Middle frontal gyrus (tissue), 1 donor: Measurements from ENCODE around the gene CACNG4.

Experiments
- DNase-seq: peaks from one replicate; pipeline ENCODE4 v3.0.0-alpha.2; 2015; ENCODE audit warnings: low spot score; ENCODE audit errors: extremely low spot score

CACNG4 gene

DNA sequence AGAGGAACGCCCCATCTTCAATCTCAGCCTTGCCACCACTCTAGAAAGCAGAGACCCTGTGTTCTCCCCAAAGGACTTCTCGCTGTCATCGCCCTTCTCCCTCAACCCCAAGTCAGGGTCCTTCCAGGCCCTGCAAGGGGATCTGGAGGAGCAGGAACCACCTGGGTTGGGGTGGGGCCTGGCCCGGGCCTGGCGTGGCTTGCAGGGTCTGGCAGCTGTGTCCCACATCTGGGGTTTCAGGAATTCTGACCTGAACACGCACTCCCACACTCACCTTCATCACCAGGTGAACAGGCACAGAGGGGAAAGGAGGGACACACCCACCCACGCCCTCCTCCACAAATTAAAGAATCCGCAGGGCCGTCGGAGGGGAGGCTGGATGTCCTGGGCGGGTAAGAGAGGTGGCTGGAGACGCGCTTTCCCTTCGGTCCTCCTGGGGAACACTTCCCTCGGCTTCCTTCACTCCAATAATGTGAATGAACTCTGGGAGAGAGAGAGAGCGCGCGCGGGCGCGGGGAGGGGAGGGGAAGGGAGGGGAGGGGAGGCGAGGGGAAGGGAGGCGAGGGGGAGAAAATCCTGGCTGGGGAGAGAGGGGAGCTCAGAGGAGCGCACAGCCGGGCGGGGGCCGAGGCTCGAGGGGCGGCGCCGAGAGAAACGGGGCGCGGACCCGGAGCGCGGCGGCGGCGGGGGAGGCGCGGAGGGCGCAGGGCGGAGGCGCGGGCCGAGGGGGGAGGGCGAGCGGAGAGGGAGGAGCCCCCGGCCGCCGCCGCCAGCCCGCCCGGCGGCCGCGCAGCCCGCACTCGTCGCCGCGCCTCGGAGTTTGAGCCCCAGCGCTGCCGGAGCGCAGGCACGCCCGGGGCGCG, at the start of gene CACNG4:
TSS of gene CACNG4 (plus strand) at position 799 of the 863 bp plus-strand sequence. CDS start 205 bp downstream, outside the sequence.
- DNase-seq, result no peak

- no peak for DNase-seq
Measured at GRCh38 chr17:66915204-66915611, 49.3 kb upstream of the CACNG4 start.

DNA sequence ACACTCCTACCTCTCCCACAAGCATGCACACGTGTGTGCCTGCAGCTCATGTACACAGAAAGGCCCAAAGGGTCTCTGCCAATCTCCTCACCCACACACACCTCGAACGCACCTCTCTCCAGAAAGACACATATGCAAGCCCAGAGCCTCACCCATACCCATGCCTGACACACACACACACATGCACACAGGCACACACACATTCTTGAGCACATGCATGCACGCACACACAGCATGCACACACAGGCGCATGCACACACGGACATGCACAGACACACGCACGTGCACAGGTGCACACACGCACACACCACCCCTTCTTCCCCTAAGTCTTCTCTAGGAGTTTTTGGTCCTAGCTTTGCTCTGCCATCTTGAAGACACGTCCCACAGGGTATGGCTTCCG, 48.7 kb upstream of the CACNG4 start:
- DNase-seq, result no peak

DNA sequence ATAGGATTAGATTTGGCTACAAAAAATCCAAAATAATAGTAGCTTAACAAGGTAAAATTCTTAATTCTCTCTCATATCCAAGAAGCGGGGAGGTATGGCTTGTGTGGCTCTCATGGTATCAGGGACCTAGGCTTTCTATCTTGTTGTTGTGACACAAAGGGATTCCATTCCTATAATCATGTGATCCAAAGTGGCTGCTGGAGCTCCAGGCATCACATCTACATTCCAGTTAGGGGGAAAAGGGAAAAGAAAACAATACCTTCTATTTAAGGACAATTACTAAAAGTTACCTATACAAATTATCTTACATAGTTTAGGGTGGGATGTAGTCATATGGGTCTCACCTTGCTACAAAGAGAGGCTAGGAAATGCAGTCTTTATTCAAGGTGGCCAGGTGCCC, 47.6 kb upstream of the CACNG4 start:
- DNase-seq, result no peak

- DNase-seq, result no peak
Measured at GRCh38 chr17:66918896-66919295, 45.6 kb upstream of the CACNG4 start.

- DNase-seq, result no peak
Measured at GRCh38 chr17:66920435-66920834, 44.1 kb upstream of the CACNG4 start.

GRCh38 chr17:66920950-66921349, 43.6 kb upstream of the CACNG4 start:
- no peak for DNase-seq

DNA sequence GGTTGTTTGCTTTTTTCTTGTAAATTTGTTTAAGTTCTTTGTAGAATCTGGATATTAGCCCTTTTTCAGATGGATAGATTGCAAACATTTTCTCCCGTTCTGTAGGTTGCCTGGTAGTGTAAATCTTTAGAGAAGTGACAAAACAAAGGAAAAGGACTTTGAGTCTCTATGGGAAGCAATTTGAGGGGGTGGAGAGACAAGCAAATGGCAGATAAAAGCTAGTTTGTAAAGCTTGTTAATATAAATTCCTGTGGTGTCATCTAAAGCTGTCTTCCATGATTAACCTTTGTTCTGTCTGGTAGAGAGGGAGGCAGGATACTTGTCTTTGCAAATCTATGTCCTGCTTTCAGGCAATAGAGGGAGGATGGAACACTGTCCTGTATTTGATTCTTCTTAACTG, 40.6 kb upstream of the CACNG4 start:
- no peak for DNase-seq

DNA sequence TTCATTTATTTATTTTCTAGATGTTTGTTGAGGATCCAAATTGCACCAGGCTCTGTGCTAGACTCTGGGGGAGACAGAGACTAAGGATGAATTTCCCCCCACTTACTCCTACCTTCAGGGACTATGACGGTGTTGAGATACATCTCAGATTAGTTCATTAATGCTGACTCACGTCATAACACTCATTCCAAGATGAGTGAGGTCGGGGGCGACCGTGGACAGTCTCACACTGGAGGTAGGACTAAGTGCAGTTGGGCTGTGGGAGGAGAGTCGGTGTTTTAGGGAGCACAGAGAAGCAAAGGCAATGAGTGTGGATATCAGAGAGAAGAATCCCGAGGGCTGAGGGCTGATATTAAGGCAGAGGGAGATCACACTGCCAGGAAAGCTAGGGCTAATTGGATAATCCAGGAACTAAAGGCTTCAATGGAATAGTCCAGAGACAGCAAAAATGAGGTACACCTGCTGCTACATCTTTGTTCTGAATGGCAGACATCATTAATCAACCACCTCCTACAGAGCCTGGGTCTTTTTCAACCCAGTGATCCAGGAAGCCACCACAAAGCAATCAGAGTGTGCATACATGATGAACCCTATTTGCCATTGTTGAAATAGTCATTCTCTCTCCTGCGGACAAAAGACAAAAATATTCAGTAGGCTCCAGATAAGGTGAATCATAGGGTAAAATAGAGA, 38.6 kb upstream of the CACNG4 start:
- DNase-seq, result no peak

DNA sequence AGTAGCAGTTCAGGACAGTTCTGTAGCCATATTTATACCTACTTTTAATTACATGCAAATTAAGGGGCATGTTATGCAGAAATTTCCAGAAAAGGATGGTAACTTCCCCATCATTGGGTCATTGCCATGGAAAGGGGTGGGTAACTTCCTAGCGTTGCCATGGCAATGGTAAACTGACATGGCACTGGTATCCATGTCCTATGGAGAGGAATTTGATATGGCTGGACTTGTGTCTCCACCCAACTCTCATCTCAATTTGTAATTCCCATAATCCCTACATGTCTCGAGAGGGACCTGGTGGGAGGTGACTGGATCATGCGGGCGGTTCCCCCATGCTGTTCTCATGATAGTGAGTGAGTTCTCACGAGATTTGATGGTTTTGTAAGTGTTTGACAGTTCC, 35.6 kb upstream of the CACNG4 start:
- no peak for DNase-seq

DNA sequence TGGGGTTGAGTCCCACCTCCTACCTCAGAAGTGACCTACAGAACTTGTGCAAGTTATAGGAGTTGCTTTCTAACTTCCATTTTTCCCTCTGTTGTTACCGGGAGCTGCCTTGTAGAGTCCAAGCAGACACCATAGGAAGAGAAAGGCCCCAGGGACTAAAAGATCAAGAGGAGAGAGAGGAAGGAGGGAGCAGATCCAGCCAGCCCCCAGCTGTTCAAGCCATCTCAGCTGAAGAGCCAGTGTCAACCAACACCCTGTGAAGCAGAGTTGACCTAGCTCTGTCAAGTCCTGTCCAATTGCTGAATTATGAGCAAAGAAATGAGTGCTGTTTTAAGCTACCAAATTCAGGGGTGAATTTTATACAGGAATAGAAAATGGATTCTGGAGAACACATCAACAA, 34.9 kb upstream of the CACNG4 start:
- no peak for DNase-seq

- DNase-seq, result no peak
Measured at GRCh38 chr17:66930933-66931332, 33.6 kb upstream of the CACNG4 start.

DNA sequence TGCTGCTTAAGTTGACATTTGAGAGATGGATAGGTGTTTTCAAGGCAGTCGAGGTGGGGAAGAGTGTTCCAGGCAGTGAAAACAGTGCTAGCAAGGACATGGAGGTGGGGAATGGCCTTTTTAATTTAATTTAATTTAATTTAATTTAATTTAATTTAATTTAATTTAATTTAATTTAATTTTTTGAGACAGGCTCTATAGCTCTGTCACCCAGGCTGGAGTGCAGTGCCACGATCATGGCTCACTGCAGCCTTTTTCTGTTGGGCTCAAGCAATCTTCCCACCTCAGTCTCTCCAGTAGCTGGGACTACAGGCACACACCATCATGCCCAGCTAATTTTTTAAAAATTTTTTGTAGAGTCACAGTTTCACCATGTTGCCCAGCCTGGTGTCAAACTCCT, 32.2 kb upstream of the CACNG4 start:
- no peak for DNase-seq

DNA sequence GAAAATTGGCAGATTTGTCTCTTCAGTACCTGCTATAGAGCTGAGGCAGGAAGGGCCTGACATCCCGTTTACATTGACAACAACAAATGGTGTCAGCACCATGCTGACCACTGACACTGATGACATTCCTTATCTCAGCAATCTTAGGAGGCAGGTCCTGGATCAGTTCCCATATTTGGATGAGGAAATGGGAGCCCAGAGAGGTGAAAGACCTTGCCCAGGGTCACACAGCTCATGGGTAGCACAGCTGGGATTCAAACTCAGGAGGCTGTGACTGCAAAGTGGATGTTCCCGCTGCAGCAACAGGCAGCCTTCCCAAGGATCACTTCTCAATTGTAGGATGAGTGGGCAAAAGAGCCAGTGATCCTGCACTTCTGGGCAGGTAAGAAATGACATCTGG, 30.5 kb upstream of the CACNG4 start:
- DNase-seq, result no peak

- no peak for DNase-seq
Measured at GRCh38 chr17:66935717-66936116, 28.8 kb upstream of the CACNG4 start.

DNA sequence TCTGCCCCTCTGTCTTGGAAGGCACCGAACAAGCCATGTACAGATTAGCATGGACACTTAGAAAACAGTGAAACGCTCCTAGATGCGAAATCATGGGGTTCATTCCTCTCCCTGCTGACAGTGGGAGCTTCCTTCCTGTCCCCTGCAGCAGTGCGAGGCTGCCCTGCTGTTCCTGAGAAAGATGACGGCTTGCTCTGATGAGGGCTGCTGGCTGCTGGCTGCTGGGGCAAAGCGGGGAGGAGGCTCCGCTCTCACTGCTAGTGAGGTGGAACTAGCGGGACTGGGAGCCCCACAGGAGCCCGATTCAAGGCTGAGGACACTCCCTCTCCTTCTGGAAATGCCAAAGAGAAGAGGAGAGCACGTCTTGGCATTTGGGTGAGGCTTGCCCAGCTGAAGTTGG, 25.9 kb upstream of the CACNG4 start:
- DNase-seq, result no peak

DNA sequence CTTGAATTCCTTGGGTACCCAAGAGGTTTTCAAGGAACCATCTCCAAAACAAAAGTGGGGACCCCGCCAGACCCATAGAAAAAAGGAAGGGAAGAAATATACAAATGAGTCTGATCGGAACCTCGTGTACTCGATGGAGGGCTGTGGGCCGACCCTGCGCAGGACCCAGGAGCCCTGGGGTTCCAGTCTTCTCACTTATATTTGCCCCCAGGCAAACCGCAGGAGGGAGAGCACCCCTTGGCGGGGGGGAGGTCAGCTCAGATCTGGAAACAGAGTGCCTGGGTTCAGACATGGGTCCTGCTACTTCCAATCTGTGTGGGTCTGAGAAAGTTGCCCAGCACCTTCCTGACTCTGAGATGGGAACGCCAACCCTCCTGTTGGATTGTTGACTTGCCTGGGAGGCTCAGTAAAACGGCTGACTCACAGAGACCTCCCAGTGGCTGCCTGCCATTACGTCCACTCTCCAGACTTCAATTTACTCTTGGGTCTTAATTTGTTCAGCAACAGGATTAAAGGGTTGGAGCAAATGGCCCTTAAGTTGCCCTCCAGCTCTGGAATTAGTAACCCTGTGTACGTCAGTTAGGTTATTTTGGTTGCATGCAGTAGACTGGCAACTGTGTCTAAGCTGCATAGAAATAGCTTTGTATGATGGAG, 24.9 kb upstream of the CACNG4 start:
- no peak for DNase-seq

GRCh38 chr17:66941249-66941648, 23.3 kb upstream of the CACNG4 start:
- DNase-seq, result no peak

DNA sequence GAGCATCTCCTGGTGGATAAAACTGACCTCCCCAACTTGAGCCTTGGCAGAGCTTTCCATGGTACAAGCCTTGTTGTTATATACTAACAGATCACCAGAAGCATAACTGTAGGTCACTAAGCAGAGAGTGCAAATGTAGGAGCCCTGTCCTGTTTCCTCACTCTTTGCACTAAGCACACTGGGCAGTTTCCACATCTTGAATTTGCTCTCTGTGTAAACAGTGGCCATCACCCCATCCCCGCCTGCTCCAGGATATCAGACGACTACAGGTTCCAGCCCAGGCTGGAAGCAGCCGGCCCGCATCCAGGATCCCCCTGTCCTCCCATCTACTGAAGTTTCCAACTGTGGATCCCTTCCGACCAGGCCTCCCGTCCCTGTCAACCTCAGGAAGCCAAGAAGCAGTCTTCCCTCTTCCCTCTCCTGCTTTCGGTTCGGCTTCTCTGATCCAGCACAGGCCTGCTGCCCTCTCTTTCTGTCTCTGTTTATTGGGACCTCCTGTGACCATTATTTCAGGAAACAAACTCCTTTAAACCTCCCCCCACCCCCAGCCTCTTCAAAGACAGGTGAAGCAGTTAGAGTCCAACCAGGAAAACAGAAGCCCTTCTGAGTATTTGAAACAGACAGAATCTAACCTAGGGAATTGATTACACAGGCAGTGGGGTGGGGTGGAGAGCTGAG, 22.6 kb upstream of the CACNG4 start:
- no peak for DNase-seq

DNA sequence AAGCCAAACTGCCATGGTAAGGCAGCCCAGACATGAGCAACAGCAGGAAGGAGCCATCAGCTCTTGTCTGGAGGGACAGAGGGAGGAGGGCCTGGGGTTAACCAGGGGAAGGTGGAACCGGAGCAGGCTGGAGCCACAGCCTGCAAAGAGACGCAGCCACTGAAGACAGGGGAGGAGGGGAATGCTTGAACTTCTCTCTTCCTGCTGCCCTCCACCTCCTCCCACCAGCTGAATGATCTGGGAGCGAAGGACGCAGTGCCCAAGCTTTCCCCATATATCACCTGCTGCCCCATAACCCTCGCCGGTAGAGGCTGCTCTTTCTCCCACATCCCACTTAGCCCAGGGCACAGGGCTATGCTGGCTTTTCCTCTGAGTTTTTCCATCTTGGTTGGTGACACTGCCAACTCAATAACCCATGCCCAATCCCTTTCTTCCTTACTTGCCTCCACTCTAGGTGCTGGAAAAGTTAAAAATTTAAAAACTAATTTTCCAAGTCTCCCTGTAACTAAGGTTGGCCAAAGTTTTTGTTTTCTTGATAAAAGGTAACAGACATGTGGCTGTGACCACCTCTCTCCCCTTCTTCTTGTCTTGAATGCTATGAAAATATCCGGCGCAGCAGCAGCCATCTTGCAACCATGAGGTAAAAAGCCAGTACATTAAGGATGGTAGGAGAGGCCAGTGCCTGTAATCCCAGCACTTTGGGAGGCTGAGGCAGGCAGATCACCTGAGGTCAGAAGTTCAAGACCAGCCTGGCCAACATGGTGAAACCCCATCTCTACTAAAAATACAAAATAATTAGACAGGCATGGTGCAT, 21.8 kb upstream of the CACNG4 start:
- no peak for DNase-seq

DNA sequence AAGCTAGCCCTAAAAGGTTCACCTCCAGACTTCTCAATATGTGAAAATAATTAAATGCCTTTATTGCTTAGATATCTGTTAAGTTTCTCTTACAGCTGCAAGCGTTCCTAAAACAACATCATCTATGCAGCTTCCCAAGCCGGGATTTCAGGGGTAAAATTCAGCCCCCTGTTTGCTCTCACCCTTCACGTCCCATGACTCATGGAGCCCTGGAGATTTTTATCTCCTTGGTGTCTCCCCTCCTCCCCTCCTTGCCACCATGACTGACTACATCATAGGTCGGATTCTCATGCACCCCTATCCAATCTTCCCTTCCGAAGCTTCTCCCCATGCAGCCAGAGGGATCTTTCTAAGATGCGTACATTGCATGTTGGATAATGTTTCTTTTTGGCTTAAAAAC, 21.0 kb upstream of the CACNG4 start:
- no peak for DNase-seq
